ENCODE results near the gene SNRNP40. TPM values are rescaled to one million over a fixed set of nuclear protein-coding genes. Genes with fewer than 3 reads are reported as not detected.
A peak's percentile ranks its signal among the peaks of the same experiment; 100 is the strongest.

Gene SNRNP40
- total RNA-seq, 1 experiment from 2014 or later: 103 TPM

- TF ChIP-seq ZNF425 (CRISPR knock-in tag; conservative IDR thresholded peaks at IDR 0.05): no peak
- TF ChIP-seq, protein P1, sequence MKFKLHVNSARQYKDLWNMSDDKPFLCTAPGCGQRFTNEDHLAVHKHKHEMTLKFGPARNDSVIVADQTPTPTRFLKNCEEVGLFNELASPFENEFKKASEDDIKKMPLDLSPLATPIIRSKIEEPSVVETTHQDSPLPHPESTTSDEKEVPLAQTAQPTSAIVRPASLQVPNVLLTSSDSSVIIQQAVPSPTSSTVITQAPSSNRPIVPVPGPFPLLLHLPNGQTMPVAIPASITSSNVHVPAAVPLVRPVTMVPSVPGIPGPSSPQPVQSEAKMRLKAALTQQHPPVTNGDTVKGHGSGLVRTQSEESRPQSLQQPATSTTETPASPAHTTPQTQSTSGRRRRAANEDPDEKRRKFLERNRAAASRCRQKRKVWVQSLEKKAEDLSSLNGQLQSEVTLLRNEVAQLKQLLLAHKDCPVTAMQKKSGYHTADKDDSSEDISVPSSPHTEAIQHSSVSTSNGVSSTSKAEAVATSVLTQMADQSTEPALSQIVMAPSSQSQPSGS (CRISPR knock-in tag; IDR thresholded peaks at IDR 0.05; ENCODE audit: borderline replicate concordance, low read depth): no peak
- TF ChIP-seq ZNF232 (CRISPR knock-in tag; IDR thresholded peaks at IDR 0.05): no peak
- TF ChIP-seq, protein P2, sequence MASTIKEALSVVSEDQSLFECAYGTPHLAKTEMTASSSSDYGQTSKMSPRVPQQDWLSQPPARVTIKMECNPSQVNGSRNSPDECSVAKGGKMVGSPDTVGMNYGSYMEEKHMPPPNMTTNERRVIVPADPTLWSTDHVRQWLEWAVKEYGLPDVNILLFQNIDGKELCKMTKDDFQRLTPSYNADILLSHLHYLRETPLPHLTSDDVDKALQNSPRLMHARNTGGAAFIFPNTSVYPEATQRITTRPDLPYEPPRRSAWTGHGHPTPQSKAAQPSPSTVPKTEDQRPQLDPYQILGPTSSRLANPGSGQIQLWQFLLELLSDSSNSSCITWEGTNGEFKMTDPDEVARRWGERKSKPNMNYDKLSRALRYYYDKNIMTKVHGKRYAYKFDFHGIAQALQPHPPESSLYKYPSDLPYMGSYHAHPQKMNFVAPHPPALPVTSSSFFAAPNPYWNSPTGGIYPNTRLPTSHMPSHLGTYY (CRISPR knock-in tag; IDR thresholded peaks at IDR 0.05): no peak
Measured at GRCh38 chr1:31221072-31221471, 75.5 kb downstream of the SNRNP40 start (continued).

- Mint-ChIP-seq H3K9me3 (no peaks in the 10 kb centered on the region), H3K36me3 (no peaks in the 10 kb centered on the region), H3K4me1 (peaks cover 36% of the 10 kb centered on the region), H3K27ac (no peak overlapping the region), H3K27me3 (ENCODE audit: low read depth) (no peaks in the 10 kb centered on the region), H3K4me3 (no peak overlapping the region)
- DNase-seq (ENCODE audit: low spot score): no peak
- CTCF ChIA-PET: interaction anchor here (6.3 kb wide), 1 partner anchor 35 kb away, joined by 59 read pairs; no protein-coding TSS in a partner anchor
- ATAC-seq: no peak
- POLR2A ChIA-PET: no interaction called here
- TF ChIP-seq, protein P3, sequence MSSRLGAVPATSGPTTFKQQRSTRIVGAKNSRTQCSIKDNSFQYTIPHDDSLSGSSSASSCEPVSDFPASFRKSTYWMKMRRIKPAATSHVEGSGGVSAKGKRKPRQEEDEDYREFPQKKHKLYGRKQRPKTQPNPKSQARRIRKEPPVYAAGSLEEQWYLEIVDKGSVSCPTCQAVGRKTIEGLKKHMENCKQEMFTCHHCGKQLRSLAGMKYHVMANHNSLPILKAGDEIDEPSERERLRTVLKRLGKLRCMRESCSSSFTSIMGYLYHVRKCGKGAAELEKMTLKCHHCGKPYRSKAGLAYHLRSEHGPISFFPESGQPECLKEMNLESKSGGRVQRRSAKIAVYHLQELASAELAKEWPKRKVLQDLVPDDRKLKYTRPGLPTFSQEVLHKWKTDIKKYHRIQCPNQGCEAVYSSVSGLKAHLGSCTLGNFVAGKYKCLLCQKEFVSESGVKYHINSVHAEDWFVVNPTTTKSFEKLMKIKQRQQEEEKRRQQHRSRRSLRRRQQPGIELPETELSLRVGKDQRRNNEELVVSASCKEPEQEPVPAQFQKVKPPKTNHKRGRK (CRISPR knock-in tag; IDR thresholded peaks at IDR 0.05; ENCODE audit: borderline replicate concordance): no peak
- TF ChIP-seq EMX1 (CRISPR knock-in tag; IDR thresholded peaks at IDR 0.05) (no peak), SOX15 (CRISPR knock-in tag; IDR thresholded peaks at IDR 0.05) (no peak), ZBTB21 (CRISPR knock-in tag; IDR thresholded peaks at IDR 0.05; ENCODE audit: borderline replicate concordance) (no peak)
Measured at GRCh38 chr1:31219489-31219888, 77.1 kb downstream of the SNRNP40 start.

- ATAC-seq: no peak
- peaks cover 31% of the 10 kb centered on the region for H3K4me1 Mint-ChIP-seq
- TF ChIP-seq NR1H2 (CRISPR knock-in tag; IDR thresholded peaks at IDR 0.05): no peak
- no peak for TF ChIP-seq CBFB (CRISPR knock-in tag; IDR thresholded peaks at IDR 0.05; ENCODE audit: low read depth)
- TF ChIP-seq ESRRA (CRISPR knock-in tag; IDR thresholded peaks at IDR 0.05; ENCODE audit: borderline replicate concordance): no peak
- TF ChIP-seq GTF2I (CRISPR knock-in tag; conservative IDR thresholded peaks at IDR 0.05): no peak
- no peak for TF ChIP-seq AR (CRISPR knock-in tag; IDR thresholded peaks at IDR 0.05)
- peak overlapping the region; percentile 57; the same call in 1 of the 2 replicates for H3K27ac Mint-ChIP-seq
- ChIA-PET CTCF (interaction anchor here (1.5 to 6.3 kb wide), 2 partner anchors 34 to 37 kb away, joined by 5 to 59 read pairs; no protein-coding TSS in a partner anchor), POLR2A (no interaction called here)
- H3K36me3 Mint-ChIP-seq: no peaks in the 10 kb centered on the region
- no peak overlapping the region for H3K4me3 Mint-ChIP-seq
- no peaks in the 10 kb centered on the region for H3K27me3 Mint-ChIP-seq (ENCODE audit: low read depth)
- H3K9me3 Mint-ChIP-seq: no peaks in the 10 kb centered on the region
- no peak for DNase-seq (ENCODE audit: low spot score)
Measured at GRCh38 chr1:31218705-31219104, 77.9 kb downstream of the SNRNP40 start.

All from WTC11 (cell line).